PC-3 (cell line): Measurements from ENCODE around the gene ZNF330.

Source experiments
- EZH2 ChIP-seq: fragments of 300-600 bp; sonication (generic); IDR thresholded peaks from one replicate; pipeline ENCODE4 v1.6.1; 2017; ENCODE audit warnings: antibody characterized with exemption, mild to moderate bottlenecking, low read length; ENCODE audit not compliant: unreplicated experiment
- EZH2phosphoT487 ChIP-seq: fragments of 300-600 bp; sonication (generic); IDR thresholded peaks from 2 replicates; pipeline ENCODE4 v1.6.1; 2018; ENCODE audit warnings: mild to moderate bottlenecking, antibody characterized with exemption, low read length, borderline replicate concordance
- TF ChIP-seq, protein P1 (sequence below): fragments of 300-600 bp; sonication (generic); conservative IDR thresholded peaks from 2 replicates; pipeline ENCODE4 v1.5.1; 2017; ENCODE audit warnings: antibody characterized with exemption, low read depth, mild to moderate bottlenecking, low read length

DNA sequence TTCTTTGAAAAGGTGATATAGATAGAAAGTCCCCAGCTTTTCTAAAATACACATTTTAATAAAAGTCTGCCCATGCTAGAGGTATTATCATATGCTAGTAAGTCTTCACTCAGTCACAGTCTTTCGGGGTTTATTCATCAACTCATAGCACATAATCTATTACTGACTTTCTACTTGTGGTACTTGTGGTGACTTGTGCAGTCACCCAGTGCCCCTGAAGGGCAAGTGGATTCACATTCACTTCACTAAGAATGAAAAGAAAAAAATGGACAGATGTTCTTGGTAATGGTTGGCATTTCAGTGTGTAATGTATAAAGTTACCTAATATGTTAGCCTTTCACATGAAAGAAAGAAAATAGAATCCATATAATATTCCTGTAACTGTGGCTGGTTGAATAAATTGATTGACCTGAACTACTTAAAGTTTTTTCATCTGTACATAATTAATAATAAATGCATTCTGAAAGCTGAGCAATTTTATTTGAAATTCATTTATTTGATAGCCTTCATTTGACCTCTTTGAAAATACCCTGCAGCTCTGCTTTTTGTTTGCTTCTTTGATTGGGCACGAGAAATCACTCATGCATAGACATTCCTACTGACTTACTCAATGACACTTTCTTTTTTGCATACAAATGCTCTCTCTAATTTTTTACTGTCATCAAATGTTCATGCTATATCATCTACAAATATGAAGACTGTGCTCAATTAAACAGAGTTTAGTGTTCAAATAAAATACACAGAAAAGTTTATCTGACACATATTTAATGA is 39.5 kb upstream of the ZNF330 start:
- TF ChIP-seq, protein P1, sequence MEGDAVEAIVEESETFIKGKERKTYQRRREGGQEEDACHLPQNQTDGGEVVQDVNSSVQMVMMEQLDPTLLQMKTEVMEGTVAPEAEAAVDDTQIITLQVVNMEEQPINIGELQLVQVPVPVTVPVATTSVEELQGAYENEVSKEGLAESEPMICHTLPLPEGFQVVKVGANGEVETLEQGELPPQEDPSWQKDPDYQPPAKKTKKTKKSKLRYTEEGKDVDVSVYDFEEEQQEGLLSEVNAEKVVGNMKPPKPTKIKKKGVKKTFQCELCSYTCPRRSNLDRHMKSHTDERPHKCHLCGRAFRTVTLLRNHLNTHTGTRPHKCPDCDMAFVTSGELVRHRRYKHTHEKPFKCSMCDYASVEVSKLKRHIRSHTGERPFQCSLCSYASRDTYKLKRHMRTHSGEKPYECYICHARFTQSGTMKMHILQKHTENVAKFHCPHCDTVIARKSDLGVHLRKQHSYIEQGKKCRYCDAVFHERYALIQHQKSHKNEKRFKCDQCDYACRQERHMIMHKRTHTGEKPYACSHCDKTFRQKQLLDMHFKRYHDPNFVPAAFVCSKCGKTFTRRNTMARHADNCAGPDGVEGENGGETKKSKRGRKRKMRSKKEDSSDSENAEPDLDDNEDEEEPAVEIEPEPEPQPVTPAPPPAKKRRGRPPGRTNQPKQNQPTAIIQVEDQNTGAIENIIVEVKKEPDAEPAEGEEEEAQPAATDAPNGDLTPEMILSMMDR = no peak
- TF ChIP-seq EZH2phosphoT487 (no peak), EZH2 (no peak)
